ENCODE data around the gene DRAP1.

- no peak for TF ChIP-seq POLR2AphosphoS5 (IDR thresholded peaks at IDR 0.05)
- TF ChIP-seq, protein P1, sequence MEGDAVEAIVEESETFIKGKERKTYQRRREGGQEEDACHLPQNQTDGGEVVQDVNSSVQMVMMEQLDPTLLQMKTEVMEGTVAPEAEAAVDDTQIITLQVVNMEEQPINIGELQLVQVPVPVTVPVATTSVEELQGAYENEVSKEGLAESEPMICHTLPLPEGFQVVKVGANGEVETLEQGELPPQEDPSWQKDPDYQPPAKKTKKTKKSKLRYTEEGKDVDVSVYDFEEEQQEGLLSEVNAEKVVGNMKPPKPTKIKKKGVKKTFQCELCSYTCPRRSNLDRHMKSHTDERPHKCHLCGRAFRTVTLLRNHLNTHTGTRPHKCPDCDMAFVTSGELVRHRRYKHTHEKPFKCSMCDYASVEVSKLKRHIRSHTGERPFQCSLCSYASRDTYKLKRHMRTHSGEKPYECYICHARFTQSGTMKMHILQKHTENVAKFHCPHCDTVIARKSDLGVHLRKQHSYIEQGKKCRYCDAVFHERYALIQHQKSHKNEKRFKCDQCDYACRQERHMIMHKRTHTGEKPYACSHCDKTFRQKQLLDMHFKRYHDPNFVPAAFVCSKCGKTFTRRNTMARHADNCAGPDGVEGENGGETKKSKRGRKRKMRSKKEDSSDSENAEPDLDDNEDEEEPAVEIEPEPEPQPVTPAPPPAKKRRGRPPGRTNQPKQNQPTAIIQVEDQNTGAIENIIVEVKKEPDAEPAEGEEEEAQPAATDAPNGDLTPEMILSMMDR (IDR thresholded peaks at IDR 0.05) = no peak
- TF ChIP-seq POLR2A (IDR thresholded peaks at IDR 0.05) = no peak
- no peak for TF ChIP-seq EP300 (IDR thresholded peaks at IDR 0.05)
Measured at GRCh38 chr11:65869643-65870306, 49.5 kb upstream of the DRAP1 start.
